ENCODE data around the gene AIG1.

DNA sequence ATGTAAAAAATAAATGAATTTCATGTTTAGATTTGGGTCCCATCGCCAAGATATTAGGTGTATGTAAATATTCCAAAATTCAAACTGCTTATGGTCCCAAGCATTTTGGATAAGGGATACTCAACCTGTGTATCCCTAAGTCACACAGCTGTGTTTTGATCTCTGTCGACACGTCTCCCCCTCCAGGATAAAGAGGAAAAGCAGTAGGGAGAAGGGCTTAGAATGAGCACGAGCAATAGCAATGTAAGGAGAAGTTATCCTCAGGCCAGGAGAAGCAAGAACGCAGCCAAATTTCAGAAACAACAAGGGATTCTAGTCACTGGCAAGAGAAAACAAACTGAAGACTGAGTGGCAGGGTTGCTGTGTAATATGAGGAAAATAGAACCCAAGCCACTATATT, 181.2 kb downstream of the AIG1 start:
- no peak for TF ChIP-seq EZH2 (optimal IDR thresholded peaks at IDR 0.05; ENCODE audit: low read depth, low read length)
- TF ChIP-seq, protein P1, sequence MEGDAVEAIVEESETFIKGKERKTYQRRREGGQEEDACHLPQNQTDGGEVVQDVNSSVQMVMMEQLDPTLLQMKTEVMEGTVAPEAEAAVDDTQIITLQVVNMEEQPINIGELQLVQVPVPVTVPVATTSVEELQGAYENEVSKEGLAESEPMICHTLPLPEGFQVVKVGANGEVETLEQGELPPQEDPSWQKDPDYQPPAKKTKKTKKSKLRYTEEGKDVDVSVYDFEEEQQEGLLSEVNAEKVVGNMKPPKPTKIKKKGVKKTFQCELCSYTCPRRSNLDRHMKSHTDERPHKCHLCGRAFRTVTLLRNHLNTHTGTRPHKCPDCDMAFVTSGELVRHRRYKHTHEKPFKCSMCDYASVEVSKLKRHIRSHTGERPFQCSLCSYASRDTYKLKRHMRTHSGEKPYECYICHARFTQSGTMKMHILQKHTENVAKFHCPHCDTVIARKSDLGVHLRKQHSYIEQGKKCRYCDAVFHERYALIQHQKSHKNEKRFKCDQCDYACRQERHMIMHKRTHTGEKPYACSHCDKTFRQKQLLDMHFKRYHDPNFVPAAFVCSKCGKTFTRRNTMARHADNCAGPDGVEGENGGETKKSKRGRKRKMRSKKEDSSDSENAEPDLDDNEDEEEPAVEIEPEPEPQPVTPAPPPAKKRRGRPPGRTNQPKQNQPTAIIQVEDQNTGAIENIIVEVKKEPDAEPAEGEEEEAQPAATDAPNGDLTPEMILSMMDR (IDR thresholded peaks at IDR 0.05; ENCODE audit: low read length), result no peak
- no peak for TF ChIP-seq EZH2phosphoT487 (IDR thresholded peaks at IDR 0.05; ENCODE audit: low read length)

Measured in MM.1S (cell line).